Activated T-helper 1 cell treated with Interleukin-2 at 50 U/mL for 16 hours (primary cell): ENCODE measurements around the gene KRTAP1-3.
"Not testable (repeated sequence)": the region's sequence is repeated elsewhere in the genome, so short reads cannot be mapped to it uniquely, and the experiment has no call there.

Source experiments
- DNase-seq: peaks from one replicate; pipeline ENCODE4 v3.0.0-alpha.2; 2020; ENCODE audit warnings: low read depth

The KRTAP1-3 gene, protein sequence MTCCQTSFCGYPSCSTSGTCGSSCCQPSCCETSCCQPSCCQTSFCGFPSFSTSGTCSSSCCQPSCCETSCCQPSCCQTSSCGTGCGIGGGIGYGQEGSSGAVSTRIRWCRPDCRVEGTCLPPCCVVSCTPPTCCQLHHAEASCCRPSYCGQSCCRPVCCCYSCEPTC

DNA sequence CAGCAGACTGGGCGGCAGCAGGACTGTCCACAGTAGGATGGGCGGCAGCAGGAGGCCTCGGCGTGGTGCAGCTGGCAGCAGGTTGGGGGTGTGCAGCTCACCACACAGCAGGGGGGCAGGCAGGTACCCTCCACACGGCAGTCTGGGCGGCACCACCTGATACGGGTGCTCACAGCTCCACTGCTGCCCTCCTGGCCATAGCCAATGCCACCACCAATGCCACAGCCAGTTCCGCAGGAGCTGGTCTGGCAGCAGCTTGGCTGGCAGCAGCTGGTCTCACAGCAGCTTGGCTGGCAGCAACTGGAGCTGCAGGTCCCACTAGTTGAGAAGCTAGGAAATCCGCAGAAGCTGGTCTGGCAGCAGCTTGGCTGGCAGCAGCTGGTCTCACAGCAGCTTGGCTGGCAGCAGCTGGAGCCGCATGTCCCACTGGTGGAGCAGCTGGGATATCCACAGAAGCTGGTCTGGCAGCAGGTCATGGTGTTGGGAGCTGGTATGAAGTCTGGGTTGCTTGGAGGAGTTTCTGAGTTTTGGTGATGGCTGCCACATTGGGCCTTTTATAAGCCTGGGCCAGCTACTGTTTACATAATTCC lies at the start of gene KRTAP1-3:
KRTAP1-3 (minus strand) TSS at position 529 of the 590 bp plus-strand sequence; CDS start at position 476, 53 bp downstream.
- not testable (repeated sequence) for DNase-seq

DNA sequence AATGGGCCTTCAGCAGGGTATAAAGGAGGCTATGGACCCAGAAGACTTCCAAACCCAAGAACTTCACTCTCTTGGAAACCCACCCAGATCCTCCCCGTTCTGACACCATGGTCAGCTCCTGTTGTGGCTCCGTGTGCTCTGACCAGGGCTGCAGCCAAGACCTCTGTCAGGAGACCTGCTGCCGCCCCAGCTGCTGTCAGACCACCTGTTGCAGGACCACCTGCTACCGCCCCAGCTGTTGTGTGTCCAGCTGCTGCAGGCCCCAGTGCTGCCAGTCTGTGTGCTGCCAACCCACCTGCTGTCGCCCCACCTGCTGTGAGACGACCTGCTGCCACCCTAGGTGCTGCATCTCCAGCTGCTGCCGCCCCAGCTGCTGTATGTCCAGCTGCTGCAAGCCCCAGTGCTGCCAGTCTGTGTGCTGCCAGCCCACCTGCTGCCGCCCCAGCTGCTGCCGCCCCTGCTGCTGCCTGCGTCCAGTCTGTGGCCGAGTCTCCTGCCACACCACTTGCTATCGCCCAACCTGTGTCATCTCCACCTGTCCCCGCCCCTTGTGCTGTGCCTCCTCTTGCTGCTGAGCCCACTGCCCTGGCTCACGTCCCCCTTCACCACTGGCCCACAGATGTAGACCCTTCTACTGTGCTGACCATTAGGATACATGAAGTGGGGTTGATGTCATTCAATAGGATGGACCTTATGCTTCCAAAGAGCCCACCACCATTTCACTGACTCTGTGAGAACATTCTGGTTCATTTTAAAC lies 49.6 kb upstream of the KRTAP1-3 start, which contains the start of gene KRTAP4-7:
KRTAP4-7 (plus strand) TSS at position 51 of the 757 bp plus-strand sequence; CDS start at position 108, 57 bp downstream.
- not testable (repeated sequence) for DNase-seq

DNA sequence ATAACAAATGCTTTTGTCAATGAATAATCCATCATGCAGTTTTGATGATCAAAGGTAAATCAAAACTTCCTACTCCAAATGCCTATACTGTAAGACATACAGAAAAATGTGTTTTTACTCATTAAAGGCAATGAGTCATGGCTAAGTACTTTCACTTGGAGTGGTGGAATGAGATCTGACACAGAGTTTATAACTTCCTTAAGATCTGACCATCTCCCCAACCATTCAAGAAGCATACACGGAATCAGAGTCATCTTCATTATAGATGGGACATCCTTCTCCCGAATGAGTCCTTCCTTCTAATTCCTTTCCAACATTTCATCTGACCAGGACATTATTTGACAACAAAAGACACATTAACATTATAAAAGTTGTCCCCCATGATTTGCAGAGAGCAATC lies 48.8 kb upstream of the KRTAP1-3 start:
- not testable (repeated sequence) for DNase-seq

DNA sequence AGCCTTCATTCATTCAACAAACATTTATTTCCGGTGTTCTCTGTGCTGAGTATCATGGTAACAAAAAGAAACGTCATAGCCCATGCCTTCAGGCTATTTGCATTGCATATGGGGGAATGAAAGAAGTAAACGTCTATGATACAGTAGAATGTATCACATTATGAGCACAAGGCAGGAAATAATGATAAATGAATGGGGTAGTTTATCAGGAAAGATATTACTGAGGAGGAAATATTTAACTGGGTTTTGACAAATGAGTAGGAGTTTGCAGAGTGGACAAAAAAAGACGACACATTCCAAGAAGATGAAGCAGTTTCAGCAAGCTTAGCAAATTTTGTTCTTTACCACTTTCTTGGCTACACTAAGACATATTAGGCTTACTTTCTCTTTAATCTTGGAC lies 48.0 kb upstream of the KRTAP1-3 start:
- no peak for DNase-seq

DNA sequence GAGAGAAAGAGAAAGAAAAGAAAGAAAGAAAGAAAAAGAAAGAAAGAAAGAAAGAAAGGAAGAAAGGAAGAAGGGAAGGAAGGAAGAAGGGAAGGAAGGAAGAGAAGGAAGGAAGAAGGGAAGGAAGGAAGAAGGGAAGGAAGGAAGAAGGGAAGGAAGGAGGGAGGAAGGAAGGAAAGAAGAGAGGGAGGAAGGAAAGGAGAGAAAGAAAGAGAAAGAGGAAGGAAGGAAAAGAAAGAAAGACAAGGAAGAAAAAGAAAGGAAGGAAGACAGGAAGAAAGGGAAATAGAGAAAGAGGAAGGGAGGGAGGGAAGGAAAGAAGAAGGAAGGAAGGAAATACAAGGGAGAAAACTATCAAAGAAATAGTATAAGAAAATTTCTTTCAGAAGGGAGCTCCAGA lies 42.1 kb upstream of the KRTAP1-3 start:
- no peak for DNase-seq

DNA sequence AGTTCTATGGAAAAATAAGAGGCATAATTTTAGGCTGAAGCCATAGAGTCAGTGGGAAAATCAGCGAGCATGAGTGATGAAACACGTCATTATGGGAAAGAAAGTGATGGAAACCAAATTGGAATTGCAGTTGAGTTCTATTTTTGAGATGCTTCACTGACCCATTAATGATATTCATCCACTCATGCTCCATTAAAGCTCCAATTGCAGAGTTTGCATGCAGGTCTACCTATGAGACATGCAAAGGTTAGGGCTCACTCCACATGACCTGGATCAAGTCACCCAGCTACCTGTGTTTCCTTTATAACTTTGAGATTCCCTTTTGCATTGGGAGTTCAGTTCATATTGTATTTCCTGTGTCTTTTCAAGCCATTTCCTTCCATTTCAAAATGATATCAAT lies 39.0 kb upstream of the KRTAP1-3 start:
- no peak for DNase-seq

DNA sequence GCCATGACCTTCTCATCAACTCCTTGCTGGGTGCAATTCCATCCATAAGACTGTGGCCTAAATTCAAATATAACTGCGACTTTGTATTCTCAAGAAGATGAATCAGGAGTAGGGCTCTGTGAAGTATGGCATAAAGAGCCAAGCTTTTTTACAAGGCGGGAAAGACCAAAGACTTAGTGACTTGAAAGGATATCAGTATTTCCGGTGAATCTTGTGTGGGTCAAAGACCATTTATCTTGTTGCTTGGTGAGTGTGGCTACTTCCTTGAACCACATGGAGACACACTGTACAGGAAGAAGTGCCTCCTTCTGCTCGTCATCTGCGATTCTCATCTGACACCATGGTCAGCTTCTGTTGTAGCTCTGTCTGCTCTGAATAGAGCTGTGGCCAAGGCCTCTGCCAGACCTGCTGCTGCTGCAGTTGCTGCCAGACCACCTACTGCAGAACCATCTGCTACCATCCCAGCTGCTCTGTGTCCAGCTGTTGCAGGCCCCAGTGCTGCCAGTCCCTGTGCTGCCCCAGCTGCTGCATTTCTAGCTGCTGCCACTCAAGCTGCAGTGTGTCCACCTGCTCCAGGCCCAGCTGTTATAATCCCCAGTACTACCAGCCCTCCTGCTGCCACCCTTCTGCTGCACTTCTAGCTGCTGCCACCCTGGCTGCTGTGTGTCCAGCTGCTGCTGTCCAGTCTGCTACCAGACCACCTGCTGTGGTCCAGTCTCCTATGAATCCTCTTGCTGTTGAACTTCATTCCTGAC lies 37.1 kb upstream of the KRTAP1-3 start:
- DNase-seq = no peak

DNA sequence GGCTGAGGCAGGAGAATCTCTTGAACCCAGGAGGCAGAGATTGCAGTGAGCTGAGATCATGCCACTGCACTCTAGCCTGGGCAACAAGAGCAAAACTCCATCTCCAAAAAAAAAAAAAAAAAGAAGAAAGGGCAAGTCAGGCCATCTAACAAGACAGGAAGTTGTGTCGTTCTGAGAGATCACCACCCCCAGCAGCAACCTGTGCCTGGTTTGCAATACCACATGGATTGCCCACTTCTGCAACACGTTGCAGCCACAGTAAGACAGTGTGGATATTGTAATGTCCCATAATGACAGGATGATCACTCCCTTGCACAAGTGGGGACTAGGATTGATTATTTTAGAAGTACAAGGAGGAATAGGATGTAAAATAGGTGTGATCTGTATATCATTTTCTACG lies 34.4 kb upstream of the KRTAP1-3 start:
- DNase-seq = no peak

DNA sequence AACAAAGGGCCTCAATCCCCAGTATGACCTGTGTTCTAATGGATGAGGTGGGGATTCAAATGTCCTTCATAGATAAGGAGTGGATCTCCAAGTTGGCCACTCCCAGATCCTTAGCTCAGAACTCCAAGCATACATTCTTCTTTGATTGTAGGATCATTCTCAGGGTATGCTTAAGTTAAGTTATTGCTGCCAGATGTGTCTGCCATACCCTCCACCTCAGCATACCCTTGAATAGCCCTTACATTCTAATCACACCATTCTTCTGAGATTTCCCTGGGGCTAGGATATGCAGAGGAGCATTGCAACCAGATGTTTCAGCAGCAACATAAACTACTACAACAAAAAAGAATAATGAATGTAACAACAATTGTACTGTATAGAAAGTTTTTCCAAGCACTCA lies 32.6 kb upstream of the KRTAP1-3 start:
- no peak for DNase-seq

DNA sequence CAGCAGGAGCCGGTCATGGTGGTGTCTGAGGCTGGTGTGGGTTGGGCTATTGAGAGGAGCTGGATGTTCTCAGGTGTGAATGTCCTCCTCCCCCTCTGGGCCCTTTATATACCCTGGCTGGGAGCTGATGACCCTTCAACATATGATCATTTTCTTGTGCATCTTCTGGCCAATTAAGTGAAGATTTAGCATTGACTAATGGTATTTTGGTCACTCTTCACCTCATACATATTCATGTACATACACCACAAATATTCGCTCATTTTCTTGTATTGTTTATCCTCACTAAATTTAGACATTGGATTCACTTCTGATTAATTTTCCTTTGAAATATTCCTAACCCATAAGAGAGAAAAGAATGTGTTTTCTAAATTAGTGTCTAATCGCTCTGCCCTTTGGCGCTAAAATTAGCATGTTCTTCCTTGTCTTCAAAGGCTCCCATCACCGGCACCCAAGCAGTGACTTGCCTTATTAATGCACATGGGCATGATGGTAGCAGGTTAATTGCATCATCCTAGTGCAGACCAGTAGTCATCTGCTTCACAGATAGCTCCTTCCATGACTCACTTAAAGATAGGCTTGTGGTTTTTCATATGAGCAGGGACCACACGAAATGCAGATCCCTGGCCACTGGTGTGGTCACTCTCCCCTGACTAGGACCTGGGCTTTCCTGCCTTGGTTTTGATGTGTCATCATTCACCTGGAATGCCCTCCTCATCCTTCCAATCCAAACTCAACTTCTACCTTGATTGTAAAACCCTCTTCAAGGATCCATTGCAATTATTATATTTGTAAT lies 31.4 kb upstream of the KRTAP1-3 start, which contains the start of gene KRTAP2-4:
KRTAP2-4 (minus strand) TSS at position 51 of the 796 bp plus-strand sequence; CDS start at position 17, 34 bp downstream.
- DNase-seq = no peak

DNA sequence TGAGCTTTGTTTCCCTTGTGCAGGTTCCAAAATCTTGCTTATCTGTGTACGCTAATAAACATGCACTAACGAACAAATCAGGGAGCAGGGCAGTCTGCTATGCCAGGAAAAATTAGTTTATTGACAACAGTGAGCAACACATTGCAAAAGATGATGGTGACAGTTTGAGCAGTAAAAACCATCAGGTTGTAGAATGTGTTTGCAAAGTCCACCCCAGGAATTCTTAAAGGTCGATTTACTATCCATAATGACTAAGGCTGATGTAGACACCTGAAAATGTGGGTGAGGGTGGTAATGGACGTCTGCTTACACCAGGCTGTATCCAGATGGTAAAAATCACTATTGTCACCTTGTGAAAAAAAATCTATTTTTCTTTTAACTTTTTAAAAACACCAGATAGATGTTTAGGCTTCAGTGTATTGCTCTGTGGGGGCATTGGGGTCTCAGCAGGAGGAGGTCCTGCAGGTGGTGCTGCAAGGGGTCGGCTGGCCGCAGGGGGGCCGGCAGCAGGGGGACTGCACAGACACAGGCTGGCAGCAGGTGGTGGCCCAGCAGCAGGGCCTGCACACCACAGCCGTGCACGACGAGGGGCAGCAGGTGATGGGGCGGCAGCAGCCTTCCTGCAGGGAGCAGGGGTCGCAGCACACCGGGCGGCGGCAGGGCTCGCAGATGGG lies 30.5 kb upstream of the KRTAP1-3 start:
- not testable (repeated sequence) for DNase-seq

DNA sequence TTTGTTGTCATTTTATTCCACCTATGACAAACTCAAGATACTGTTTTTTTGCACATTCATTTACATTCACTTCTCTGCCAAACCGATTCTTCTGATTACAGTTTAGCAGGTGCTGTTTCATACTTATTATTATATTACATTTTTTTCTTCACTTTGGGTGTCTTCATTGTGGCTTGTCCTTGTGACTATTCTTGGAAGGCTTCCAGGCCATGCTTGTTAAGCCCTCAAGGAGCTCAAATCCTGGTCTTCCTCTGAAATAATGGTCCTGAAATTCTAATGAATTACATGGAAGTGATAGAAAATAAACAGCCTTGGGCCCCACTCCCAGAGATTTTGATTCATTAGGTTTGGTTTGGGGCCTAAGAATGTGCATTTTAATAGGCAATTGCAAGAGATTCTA lies 29.6 kb upstream of the KRTAP1-3 start:
- no peak for DNase-seq

DNA sequence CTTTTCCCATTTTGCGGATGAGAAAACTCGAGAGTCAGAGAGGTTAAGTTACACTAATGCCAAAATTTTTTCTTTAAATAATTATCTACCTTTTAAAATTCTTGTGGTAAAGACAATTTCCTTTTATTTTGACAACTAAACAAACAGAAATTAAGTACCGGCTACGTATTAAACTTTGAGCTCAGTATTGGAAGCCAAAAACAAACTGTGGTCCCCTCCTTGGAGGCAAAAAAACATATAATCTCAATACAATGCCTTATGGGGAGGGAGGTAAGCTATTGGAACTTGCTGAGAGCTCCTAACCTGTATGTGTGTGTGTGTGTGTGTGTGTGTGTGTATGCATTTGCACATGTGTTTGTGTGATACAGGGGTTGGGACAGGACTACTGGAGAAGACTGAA lies 28.8 kb upstream of the KRTAP1-3 start:
- no peak for DNase-seq

DNA sequence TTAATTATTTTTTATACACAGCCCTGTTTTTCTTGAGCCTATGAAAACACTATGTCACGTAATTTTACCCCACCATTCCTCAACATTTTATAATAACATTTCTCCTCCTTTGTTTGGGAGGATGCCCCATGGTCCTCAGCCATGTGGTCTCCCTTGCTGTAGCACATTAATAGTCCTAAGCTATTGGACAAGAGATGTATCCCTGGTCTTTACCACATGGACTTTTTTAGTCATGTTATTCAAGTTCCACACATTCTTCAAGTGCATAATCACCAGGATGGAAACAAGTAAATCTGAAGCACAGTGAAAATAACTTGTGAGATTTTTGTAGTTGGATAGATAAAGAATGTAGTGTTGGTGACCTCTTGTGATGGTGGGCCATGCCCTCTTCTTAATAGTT lies 27.3 kb upstream of the KRTAP1-3 start:
- DNase-seq = no peak

DNA sequence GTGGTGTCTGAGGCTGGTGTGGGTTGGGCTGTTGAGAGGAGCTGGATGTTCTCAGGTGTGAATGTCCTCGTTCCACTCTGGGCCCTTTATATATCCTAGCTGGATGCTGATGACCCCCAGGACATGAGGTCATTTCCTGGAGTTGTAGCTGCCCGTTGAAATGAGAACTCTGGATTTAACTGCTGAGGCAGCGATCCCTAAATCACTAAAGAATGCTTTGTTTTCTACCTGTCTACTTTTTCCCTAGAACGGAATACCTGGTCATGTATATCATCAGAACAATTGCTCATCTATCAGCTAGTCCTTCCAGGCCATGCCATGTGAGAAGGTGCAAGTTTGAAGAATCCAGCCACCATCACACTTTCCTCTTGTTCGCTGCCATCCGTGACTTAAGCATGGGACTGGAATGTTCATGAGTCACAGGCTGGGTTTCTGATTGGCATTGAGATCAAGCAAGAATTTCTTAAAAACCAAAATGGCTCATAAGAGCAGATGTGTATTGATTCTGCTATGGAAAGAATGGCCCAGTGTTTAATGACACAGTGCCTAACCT lies 25.5 kb upstream of the KRTAP1-3 start, which contains the start of gene KRTAP2-3:
KRTAP2-3 (minus strand) TSS at position 63 of the 553 bp plus-strand sequence. CDS start 64 bp downstream, outside the sequence.
- no peak for DNase-seq

DNA sequence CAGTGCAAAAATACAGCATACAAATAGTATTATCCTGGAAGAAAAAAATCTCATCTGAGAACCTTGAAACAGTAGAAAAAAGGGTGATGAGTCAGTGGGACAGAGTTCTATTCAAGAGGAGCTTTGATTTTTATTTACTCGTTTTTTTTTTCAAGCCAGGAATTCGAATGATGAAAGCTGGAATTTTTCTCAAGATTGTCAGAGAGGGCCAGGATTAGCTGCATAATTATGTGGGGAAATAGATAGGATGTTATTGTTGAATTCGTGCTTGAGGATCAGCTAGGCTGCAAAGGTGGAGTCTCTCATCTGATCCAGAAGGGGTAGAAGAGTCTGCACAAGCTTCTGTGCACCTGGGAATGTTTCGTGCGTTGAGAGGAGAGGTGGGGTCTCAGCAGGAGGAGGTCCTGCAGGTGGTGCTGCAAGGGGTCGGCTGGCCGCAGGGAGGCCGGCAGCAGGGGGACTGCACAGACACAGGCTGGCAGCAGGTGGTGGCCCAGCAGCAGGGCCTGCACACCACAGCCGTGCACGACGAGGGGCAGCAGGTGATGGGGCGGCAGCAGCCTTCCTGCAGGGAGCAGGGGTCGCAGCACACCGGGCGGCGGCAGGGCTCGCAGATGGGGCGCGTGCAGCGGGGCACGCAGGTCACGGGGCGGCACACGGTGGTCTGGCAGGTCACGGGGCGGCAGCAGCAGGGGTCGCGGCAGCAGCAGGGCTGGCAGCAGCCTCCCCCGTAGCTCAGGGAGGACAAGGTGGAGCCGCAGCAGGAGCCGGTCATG lies 24.8 kb upstream of the KRTAP1-3 start:
- DNase-seq = not testable (repeated sequence)

DNA sequence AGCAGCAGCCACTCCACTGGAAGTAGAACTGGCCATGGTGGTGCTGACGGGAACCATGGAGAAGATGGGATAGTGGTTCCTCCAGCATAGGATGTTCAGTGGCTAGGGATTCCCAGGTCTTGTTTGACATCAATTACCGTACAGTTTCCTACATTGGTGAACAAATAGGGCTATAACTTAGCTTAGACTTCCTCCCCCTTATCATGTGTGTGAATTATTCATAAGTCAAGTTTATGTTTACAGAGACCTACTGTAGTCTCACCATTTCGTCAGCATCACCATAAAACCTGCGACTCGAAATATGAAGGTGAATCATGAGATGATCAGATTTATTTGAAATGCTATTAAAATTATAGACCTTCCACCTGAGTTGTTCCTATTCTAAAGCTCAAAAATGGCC lies 24.1 kb upstream of the KRTAP1-3 start:
- DNase-seq = no peak

DNA sequence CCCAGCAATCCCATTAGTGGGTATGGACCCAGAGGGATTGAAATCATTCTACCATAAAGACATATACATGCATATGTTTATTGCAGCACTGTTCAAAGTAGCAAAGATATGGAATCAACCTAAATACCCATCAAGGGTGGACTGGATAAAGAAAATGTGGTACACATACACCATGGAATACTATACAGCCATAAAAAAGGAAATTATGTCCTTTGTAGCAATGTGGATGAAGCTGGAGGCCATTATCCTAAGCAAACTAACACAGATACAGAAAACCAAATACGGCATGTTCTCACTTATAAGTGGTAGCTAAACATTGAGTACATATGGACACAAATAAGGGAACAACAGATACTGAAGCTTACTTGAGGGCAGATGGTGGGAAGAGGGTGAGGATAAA lies 22.9 kb upstream of the KRTAP1-3 start:
- DNase-seq = no peak

DNA sequence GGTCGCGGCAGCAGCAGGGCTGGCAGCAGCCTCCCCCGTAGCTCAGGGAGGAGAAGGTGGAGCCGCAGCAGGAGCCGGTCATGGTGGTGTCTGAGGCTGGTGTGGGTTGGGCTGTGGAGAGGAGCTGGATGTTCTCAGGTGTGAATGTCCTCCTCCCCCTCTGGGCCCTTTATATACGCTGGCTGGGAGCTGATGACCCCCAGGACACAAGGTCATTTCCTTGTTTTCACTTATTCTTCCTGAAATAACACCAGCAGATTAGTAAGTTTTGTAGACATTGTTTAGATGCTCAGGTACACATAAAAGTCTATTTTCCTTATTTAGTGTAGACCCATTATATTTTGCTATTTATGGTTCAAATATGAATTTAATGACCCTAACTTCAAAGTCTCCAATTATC lies 20.5 kb upstream of the KRTAP1-3 start, which contains the start of gene KRTAP2-2:
KRTAP2-2 (minus strand) TSS at position 101 of the 400 bp plus-strand sequence; CDS start at position 82, 19 bp downstream.
- not testable (repeated sequence) for DNase-seq
